Activated T-helper 17 cell treated with anti-CD3 and anti-CD28 coated beads, Interleukin-2, amount 50 U/mL, for 72 hours (primary cell): Measurements from ENCODE around the gene AJAP1. TPM values are rescaled to one million over a fixed set of nuclear protein-coding genes. Genes with fewer than 3 reads are reported as not detected.
A peak's percentile ranks its signal among the peaks of the same experiment; 100 is the strongest.

Source experiments
- ATAC-seq: fragments of 150-1000 bp; cut with Tn5 transposase; replicated peaks from 2 replicates; pipeline ENCODE4 v1.10.0; 2021; ENCODE audit warnings: mild to moderate bottlenecking, moderate library complexity
- H3K27ac Mint-ChIP-seq: one replicate; pipeline ENCODE4 v1.8.0; 2022; ENCODE audit warnings: mixed read lengths
- H3K27me3 Mint-ChIP-seq: one replicate; pipeline ENCODE4 v1.8.0; 2022; ENCODE audit warnings: mixed read lengths
- H3K36me3 Mint-ChIP-seq: one replicate; pipeline ENCODE4 v1.8.0; 2022; ENCODE audit warnings: low read depth, mild to moderate bottlenecking, mixed read lengths
- H3K4me1 Mint-ChIP-seq: one replicate; pipeline ENCODE4 v1.8.0; 2022; ENCODE audit warnings: mixed read lengths
- H3K4me3 Mint-ChIP-seq: one replicate; pipeline ENCODE4 v1.8.0; 2022; ENCODE audit warnings: mild to moderate bottlenecking, mixed read lengths
- H3K9me3 Mint-ChIP-seq: one replicate; pipeline ENCODE4 v1.8.0; 2022; ENCODE audit warnings: mixed read lengths
- total RNA-seq, 2 donors: library from RNA; stranded (reverse); gene quantifications; one replicate each; pipeline ENCODE4 v1.2.3, GENCODE V29; 2022

The AJAP1 gene
- total RNA-seq, 2 donors from 2014 or later = not detected

DNA sequence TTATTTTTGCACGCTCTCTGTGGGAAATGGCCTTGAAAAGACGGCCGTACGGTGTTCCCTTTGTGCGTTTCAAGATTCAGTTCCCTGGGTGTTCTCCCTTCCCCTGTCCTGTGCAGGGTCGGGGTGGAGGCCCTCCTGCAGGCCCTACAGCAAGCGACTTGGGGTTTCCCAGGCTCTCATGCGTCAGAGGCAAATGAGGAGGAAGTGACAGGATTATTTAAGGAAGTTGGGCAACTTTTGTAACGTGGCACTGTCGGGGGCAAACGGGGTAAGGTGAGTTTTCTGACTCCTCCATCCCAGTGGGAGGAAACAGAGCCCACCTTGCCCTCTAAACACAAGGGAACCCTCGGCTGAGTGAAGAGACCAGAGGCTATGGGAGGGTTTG, 16.1 kb upstream of the AJAP1 start:
- Mint-ChIP-seq H3K27me3 (peaks cover 30% of the 10 kb centered on the region), H3K36me3 (no peaks in the 10 kb centered on the region), H3K9me3 (no peaks in the 10 kb centered on the region), H3K4me3 (no peak overlapping the region), H3K4me1 (no peaks in the 10 kb centered on the region), H3K27ac (no peak overlapping the region)
- ATAC-seq = no peak

DNA sequence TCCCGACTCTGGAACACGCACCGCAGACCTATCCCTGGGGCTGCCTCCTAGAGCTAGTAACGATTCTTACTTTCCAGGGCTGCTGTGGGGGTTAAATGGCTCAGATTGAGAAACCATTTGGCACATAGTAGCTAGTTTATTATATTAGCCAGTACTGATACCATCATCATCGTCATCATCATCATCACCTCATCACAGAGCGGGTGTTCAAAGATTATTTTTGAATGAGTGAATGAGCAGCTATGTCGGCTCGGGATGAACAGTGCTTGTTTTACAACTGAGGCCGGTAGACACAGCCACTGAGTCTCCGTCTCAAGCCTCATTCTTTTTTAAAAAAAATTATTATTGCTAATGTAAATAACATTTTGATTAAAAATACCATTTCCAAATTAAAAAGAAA, 13.5 kb upstream of the AJAP1 start:
- no peak overlapping the region for H3K4me3 Mint-ChIP-seq
- H3K9me3 Mint-ChIP-seq = no peaks in the 10 kb centered on the region
- no peak for ATAC-seq
- H3K36me3 Mint-ChIP-seq = no peaks in the 10 kb centered on the region
- no peak overlapping the region for H3K27ac Mint-ChIP-seq
- no peaks in the 10 kb centered on the region for H3K4me1 Mint-ChIP-seq
- peaks cover 35% of the 10 kb centered on the region for H3K27me3 Mint-ChIP-seq

DNA sequence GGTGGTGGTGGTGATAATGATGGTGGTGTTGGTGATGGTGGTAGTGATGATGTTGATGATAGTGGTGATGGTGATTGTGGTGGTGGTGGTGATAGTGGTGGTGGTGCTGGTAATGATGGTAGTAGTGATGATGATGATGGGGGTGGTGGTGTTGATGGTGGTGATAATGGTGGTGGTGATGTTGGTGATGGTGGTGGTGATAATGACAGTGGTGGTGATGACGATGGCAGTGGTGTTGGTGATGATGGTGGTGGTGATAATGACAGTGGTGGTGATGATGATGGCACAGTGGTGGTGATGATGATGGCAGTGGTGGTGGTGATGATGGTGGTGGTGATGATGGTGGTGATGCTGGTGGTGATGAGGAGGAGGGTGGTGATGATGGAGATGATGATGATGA, 7.0 kb upstream of the AJAP1 start:
- H3K9me3 Mint-ChIP-seq = no peaks in the 10 kb centered on the region
- no peak overlapping the region for H3K27ac Mint-ChIP-seq
- no peak overlapping the region for H3K4me3 Mint-ChIP-seq
- no peak for ATAC-seq
- H3K36me3 Mint-ChIP-seq = no peaks in the 10 kb centered on the region
- H3K4me1 Mint-ChIP-seq = no peaks in the 10 kb centered on the region
- H3K27me3 Mint-ChIP-seq = peaks cover 16% of the 10 kb centered on the region

DNA sequence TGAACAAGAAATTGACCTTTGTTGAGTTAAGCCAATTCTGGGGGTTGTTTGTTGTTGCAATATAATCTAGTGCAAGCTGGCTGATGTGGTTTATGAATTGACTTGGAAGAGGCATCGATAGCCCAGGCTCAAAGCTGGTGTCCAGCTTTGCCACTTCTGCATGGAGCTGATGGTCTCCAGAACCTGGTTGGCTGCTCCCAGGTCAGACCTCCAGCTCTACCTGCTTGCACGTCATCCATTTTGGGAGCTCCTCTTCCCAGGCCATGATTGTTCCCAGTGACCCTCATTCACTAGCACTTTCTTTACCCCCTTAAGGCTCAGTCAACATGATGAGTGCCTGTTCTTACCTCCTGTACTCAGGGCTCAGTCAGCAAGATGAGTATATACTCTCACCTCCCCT, 5.8 kb upstream of the AJAP1 start:
- H3K4me3 Mint-ChIP-seq = no peak overlapping the region
- H3K27me3 Mint-ChIP-seq = peaks cover 10% of the 10 kb centered on the region
- no peaks in the 10 kb centered on the region for H3K36me3 Mint-ChIP-seq
- no peaks in the 10 kb centered on the region for H3K4me1 Mint-ChIP-seq
- no peaks in the 10 kb centered on the region for H3K9me3 Mint-ChIP-seq
- no peak for ATAC-seq
- H3K27ac Mint-ChIP-seq = no peak overlapping the region

DNA sequence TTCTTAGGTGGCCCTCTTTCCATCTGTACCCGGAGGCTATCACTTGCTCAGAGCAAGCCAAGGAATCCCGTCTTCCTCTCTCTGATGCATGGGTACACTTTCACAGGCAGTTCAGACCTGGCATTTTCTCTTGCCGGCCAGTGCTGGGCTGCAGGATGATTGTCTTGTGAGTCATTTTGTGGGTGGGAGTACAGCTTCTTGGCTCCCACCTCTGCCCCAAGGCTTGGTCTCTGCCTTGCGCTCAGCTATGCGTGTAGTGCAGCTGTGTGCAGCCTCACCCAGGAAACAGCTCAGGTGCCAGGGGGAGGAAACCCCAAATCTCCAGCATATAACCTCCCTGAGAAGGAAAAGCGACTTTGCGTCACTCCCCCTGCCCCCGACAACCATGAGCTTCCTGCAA, 3.9 kb upstream of the AJAP1 start:
- no peaks in the 10 kb centered on the region for H3K36me3 Mint-ChIP-seq
- no peak overlapping the region for H3K27ac Mint-ChIP-seq
- no peaks in the 10 kb centered on the region for H3K4me1 Mint-ChIP-seq
- no peaks in the 10 kb centered on the region for H3K9me3 Mint-ChIP-seq
- H3K27me3 Mint-ChIP-seq = peaks cover 9% of the 10 kb centered on the region
- H3K4me3 Mint-ChIP-seq = no peak overlapping the region
- no peak for ATAC-seq

DNA sequence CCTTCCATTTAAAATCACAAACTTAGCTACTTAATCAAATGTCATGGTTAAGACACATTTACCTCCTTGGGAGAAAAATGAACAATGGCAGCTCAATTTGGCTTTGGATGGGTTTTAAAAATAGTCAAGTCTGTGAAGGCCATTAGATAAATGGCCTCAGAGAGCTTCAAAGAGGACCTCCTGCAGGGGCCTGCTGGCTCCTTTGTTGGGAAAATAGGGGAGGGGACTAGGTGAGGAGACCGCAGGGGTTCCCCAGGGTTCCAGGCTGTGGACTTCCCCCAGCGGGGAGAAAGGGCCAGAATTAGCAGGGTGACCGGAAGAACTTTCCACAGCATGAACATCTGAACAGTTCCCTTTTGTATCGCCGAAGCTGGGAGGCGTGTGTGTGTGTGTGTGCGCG, 3.4 kb upstream of the AJAP1 start:
- Mint-ChIP-seq H3K9me3 (no peaks in the 10 kb centered on the region), H3K4me3 (no peak overlapping the region), H3K27ac (no peak overlapping the region), H3K27me3 (peaks cover 5% of the 10 kb centered on the region), H3K4me1 (no peaks in the 10 kb centered on the region), H3K36me3 (no peaks in the 10 kb centered on the region)
- no peak for ATAC-seq

DNA sequence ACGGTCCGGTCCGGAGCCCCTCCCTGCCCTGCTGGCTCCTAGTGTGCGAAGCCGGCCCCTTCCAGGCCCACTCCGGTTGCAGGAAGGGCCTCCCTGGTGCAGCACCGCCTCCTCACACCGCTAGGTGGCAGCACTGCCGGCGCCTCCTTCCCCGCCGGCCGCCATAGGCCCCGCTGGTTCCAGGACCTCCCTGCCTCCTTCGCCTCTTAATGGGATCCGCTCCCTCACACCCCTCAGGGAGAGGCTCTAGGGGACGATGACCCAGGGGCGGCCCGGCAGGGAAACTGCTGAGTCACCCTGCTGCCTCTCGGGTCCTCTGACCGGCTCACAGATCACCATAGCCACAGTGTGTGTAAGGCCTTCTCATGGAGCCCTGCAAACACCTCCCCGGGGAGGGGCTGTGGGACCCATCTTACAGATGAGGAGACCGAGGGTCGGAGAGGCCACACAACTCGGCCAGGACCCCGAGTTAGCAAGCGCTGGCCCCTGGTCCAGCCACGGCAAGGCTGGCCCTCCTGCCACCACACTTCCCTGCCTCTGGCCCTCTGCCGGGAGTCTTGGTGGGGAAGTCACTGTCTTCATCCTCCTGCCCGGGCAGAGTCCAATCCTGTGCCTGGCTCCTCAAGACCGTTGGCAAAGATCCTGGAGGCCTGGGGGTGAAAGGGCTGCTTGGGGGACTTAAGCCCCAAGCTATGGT, 1.6 kb upstream of the AJAP1 start:
- Mint-ChIP-seq H3K27me3 (peaks cover 21% of the 10 kb centered on the region), H3K9me3 (no peaks in the 10 kb centered on the region)

DNA sequence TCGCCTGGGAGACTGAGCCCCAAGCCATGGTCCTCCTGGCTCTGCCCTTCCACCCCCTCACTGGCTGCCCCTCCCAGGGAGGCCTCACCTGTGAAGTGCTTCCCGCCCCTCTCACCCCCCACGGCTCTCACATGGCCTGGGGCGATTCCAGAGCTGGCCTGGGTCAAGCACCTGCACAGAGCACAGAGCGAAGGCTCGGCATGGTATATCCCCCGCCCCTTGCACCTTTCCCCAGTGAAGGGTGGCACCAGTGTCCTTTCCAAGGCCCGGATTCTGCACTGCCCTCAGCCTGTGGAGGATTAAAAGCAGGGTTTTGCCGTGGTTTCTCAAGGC, 1.1 kb upstream of the AJAP1 start:
- Mint-ChIP-seq H3K9me3 (no peaks in the 10 kb centered on the region), H3K36me3 (no peaks in the 10 kb centered on the region), H3K4me1 (no peaks in the 10 kb centered on the region), H3K4me3 (no peak overlapping the region), H3K27me3 (peaks cover 23% of the 10 kb centered on the region), H3K27ac (no peak overlapping the region)
- no peak for ATAC-seq

More for the DNA sequence above, 1.6 kb upstream of the AJAP1 start:
- no peaks in the 10 kb centered on the region for H3K4me1 Mint-ChIP-seq
- no peak overlapping the region for H3K4me3 Mint-ChIP-seq
- no peaks in the 10 kb centered on the region for H3K36me3 Mint-ChIP-seq
- no peak overlapping the region for H3K27ac Mint-ChIP-seq
- peak; percentile 72 for ATAC-seq

DNA sequence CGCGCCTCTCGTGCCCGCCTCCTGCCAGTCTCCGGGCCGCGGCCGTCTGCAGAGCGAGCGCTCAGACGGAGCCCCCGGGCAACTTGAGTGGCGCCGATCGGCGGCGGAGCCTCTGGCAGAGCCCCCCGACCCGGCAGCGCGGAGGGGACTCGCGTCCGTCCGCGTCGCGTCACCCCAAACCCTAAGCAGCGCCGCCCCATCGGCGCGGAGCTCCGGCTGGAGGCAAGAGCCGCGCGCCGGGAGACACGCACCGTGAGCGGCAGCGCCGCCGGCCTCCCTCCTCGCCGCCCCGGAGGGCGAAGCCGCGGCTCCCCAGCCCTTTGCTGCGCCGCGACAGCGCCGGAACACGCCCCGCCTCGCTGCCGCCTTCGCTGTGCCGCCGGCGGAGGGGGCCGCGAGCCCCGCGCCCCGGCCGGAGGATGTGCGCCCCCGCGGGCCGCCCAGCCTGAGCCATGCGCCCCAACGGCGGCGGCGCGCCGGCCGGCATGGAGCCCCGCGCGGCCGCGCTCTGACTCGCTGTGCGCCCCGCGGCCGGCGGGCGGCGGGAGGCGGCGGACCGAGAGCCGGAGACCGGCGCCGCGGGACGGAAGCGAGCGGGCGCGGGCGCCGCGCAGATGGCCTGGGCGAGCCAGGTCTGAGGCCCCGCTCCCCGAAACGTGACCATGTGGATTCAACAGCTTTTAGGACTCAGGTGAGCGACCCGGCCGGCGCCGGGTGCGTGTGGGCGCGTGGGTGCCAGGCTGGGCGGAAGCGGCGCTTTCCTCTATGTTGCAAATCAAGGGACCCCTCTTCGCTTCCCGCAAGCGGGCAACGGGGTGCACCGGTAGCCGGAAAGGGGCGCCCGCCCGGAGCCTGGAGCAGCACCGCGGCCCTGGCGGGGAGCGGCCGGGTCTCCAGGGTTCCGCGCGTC, 610 bp downstream of the AJAP1 start:
- Mint-ChIP-seq H3K27me3 (peaks cover 32% of the 10 kb centered on the region), H3K4me3 (no peak overlapping the region), H3K4me1 (no peaks in the 10 kb centered on the region), H3K36me3 (no peaks in the 10 kb centered on the region), H3K9me3 (no peaks in the 10 kb centered on the region), H3K27ac (no peak overlapping the region)
- no peak for ATAC-seq

DNA sequence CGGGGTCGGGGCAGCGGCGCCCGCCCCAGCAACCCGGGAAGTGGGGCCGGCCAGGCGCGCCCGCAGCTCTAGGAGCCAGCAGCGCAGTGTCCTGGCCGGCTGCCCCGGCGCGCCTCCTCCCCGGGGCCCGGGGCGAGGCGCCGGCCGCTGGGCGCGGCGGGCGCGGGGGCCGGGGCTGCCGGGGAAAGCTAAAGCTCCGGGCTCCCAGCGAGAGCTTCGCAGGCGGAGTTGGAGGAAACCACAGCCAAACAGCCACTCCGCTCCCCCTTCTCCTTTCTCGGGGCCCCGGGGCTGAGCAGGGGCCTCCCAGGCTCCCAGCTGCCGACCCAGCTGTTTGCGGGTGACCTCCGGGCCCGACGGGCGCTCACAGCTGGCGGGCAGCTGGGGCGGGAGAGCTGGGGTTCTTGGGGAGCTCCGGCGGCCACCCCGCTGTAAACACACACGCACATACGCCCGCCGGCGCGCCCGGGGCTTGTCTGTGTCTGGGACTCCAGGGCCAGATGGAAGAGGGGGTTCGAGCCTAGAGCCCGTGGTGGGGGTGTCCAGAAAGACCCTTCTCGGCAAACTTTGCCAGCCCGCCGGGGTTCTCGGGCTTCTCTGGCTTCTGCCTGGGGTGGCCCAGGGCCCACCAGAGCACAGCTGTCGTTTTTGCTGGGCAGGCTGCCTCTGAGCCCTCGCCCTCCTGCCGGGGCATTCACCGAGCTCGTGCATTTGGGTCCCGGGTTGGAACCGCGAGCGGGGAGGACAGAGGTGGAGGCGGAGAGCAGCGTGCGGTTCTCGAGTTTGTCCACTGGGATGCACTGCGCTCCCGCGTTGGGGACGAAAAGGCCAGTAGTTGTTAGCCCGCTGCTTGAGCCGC, 1.5 kb downstream of the AJAP1 start:
- Mint-ChIP-seq H3K4me3 (no peak overlapping the region), H3K27me3 (peaks cover 39% of the 10 kb centered on the region), H3K9me3 (no peaks in the 10 kb centered on the region), H3K4me1 (no peaks in the 10 kb centered on the region), H3K27ac (no peak overlapping the region), H3K36me3 (no peaks in the 10 kb centered on the region)
- ATAC-seq = no peak

DNA sequence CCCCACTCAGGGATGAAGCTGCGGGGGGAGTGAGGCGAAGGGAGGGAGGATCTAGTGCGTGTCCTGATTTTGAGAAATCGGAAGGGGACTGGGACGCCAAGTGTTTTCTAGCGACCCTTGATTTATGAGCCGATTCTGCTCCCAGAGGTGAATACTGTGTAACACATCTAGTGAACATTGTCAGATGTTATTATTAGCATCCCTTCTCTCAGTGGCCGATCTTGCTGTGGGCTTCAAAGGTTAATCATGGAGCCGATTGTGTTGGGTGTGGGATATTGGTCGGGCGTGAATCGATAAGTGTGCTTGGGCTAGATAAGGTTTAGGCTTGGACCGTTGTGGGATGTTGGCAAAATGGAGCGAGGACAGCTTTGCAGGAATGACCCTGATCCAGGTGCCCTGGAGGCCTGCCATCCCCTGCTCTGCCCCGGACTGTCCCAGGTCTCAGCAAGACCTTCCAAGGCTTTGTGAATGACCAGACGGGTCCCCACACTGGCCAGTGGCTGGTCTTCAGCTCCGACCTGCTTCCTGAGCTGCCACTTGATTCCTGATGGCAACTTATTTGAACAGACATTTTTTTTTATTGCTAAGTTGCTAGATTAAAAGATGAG, 2.2 kb downstream of the AJAP1 start:
- ATAC-seq = no peak
- H3K36me3 Mint-ChIP-seq = no peaks in the 10 kb centered on the region
- H3K9me3 Mint-ChIP-seq = no peaks in the 10 kb centered on the region
- H3K27me3 Mint-ChIP-seq = peaks cover 39% of the 10 kb centered on the region
- H3K4me1 Mint-ChIP-seq = no peaks in the 10 kb centered on the region
- H3K4me3 Mint-ChIP-seq = no peak overlapping the region
- no peak overlapping the region for H3K27ac Mint-ChIP-seq

DNA sequence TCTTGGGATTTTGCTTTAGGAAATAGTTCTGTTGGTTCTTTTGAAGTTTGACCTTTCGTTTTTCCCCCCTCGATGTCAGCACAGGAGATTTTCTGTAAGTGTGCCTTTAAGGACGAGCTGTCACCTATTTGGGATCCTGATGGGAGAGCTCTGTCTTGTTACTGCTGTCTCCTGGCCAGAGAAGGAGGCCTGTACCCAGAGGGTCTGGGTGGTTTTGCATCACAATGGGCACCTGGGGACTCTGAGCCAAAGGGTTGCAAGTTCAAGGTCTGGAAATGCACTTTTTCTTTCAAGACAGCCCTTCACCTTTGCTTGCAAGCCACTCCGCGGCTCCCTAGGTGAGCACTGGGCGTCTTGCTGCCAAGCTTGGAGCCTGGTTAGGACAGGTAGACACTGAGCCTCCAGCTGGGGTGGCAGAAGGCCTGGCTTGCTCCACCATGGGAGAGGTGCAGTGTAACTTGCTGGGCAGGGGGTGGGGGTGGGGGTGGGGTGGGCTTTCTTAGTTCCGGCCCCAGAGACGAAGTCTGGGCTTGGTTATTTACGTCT, 2.9 kb downstream of the AJAP1 start:
- Mint-ChIP-seq H3K36me3 (no peaks in the 10 kb centered on the region), H3K27me3 (peaks cover 43% of the 10 kb centered on the region), H3K27ac (no peak overlapping the region), H3K9me3 (no peaks in the 10 kb centered on the region), H3K4me3 (no peak overlapping the region), H3K4me1 (no peaks in the 10 kb centered on the region)
- ATAC-seq = no peak

DNA sequence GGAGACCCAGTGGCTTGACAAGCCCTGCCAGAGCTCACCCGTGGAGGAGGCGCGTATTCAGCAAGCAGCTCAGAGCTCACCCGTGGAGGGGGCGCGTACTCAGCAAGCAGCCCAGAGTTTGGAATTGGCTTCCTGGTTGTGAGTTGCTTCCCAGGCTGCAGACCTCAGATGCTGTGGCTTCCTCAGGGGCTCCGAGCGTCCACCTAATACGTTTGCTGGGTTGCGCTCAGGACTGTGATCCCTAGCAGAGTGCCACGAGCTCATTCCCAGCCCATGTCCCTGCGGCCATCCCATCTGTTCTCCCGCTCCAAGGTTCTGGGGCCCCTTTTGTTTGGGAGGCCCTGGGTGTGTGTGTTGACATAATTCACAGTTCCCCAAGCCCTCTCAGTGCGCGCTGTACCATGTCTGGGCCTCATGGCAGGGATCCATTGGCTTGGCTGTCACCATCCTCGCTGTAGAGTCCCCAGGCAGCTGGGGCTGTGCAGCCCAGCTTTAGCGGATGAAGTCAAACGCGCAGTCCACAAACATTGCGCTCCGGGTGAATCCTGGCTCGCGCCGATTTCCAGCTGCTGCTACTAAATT, 3.6 kb downstream of the AJAP1 start:
- Mint-ChIP-seq H3K9me3 (no peaks in the 10 kb centered on the region), H3K4me3 (no peak overlapping the region), H3K4me1 (no peaks in the 10 kb centered on the region), H3K27ac (no peak overlapping the region), H3K27me3 (peaks cover 48% of the 10 kb centered on the region), H3K36me3 (no peaks in the 10 kb centered on the region)
- no peak for ATAC-seq
